ENCODE measurements around the gene FBXO15. TPM values are rescaled to one million over a fixed set of nuclear protein-coding genes. Genes with fewer than 3 reads are reported as not detected.

Gene FBXO15
- total RNA-seq, 1 donor from 2014 or later: 0.76 TPM

GRCh38 chr18:74081966-74082741 is 65.5 kb downstream of the FBXO15 start:
- Mint-ChIP-seq H3K4me3 (ENCODE audit: unreplicated experiment) (peak overlapping the region; percentile 28), H3K4me1 (ENCODE audit: low read depth, unreplicated experiment) (peaks cover 10% of the 10 kb centered on the region), H3K27me3 (ENCODE audit: unreplicated experiment) (peaks cover 1% of the 10 kb centered on the region), H3K9me3 (ENCODE audit: unreplicated experiment) (no peaks in the 10 kb centered on the region), H3K36me3 (ENCODE audit: unreplicated experiment) (no peaks in the 10 kb centered on the region), H3K27ac (ENCODE audit: unreplicated experiment) (peak overlapping the region; percentile 50)
- peak; percentile 60 for DNase-seq
- TF ChIP-seq CTCF (IDR thresholded peaks at IDR 0.05; ENCODE audit: partially characterized antibody, unreplicated experiment): no peak

DNA sequence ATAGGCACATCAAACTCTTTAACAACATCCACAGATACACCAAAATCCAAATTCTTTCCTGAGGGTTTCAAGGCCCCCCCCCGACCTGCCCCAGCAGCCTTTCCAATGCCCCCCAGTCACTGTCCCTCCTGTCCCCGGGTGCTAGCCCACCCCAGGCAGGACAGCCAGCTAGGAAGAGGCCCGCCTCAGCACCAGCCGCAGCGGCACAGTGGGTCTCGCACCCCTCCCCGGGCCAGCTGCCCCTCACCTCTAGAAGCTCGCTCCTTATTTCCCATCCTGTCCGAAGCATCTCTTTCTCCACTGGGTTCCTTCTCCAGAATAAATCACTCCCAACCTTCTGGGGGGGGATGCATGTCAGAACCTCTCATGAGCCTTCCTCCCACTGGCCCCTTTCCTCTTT is 69.4 kb downstream of the FBXO15 start:
- no peak for TF ChIP-seq CTCF (IDR thresholded peaks at IDR 0.05; ENCODE audit: partially characterized antibody, unreplicated experiment)
- H3K4me3 Mint-ChIP-seq (ENCODE audit: unreplicated experiment): no peak overlapping the region
- H3K9me3 Mint-ChIP-seq (ENCODE audit: unreplicated experiment): no peaks in the 10 kb centered on the region
- H3K27ac Mint-ChIP-seq (ENCODE audit: unreplicated experiment): no peak overlapping the region
- H3K27me3 Mint-ChIP-seq (ENCODE audit: unreplicated experiment): no peaks in the 10 kb centered on the region
- DNase-seq: no peak
- H3K4me1 Mint-ChIP-seq (ENCODE audit: low read depth, unreplicated experiment): peaks cover 5% of the 10 kb centered on the region
- H3K36me3 Mint-ChIP-seq (ENCODE audit: unreplicated experiment): no peaks in the 10 kb centered on the region

DNA sequence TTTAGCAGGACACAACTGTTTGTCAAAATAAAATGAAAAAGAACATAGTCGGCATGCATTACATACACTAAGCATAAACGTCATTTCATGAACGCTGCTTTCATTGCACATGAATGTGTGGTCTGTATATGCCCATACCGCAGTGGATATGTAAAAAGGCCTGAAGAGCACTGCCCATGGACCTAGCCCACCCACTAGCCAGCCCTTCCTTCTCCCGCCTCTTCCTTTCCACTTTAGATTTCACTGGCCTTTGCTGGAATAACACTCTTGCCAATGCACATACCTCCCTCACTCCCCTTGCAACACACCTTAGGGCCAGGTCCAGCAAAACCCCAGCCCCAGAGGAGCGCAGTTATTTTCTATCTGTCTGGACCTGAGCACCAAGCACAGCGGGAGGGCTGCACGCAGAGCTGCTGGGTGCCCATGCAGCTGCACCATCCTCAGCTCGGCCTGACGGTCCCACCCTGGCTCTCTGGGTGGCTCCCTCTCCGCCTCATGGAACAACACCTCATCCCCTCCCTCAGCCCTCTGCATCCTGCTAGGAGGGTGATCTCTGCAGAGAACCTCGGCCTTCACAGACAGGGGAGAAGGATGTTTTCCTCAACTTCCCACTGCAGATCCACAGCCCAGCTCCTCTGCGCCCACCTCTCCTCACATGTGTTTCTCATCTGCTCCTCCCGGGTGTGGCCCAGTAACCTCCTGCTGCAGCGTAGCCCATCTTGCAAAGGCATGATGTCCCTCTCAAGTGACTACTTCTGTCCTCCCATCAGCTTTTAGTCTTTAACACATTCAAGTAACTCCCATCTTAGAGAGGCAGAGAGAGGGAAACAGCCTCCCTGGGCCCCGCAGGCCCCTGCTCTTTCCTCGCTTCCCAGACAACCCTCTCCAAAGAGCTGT is 72.7 kb downstream of the FBXO15 start:
- Mint-ChIP-seq H3K27me3 (ENCODE audit: unreplicated experiment) (peaks cover 3% of the 10 kb centered on the region), H3K4me1 (ENCODE audit: low read depth, unreplicated experiment) (no peaks in the 10 kb centered on the region), H3K9me3 (ENCODE audit: unreplicated experiment) (no peaks in the 10 kb centered on the region), H3K27ac (ENCODE audit: unreplicated experiment) (no peak overlapping the region), H3K36me3 (ENCODE audit: unreplicated experiment) (no peaks in the 10 kb centered on the region), H3K4me3 (ENCODE audit: unreplicated experiment) (no peak overlapping the region)
- no peak for DNase-seq
- TF ChIP-seq CTCF (IDR thresholded peaks at IDR 0.05; ENCODE audit: partially characterized antibody, unreplicated experiment): no peak

GRCh38 chr18:74073957-74074667 is 73.5 kb downstream of the FBXO15 start:
- Mint-ChIP-seq H3K4me3 (ENCODE audit: unreplicated experiment) (no peak overlapping the region), H3K4me1 (ENCODE audit: low read depth, unreplicated experiment) (no peaks in the 10 kb centered on the region), H3K9me3 (ENCODE audit: unreplicated experiment) (no peaks in the 10 kb centered on the region), H3K27ac (ENCODE audit: unreplicated experiment) (no peak overlapping the region), H3K36me3 (ENCODE audit: unreplicated experiment) (no peaks in the 10 kb centered on the region), H3K27me3 (ENCODE audit: unreplicated experiment) (peaks cover 3% of the 10 kb centered on the region)
- DNase-seq: no peak
- no peak for TF ChIP-seq CTCF (IDR thresholded peaks at IDR 0.05; ENCODE audit: partially characterized antibody, unreplicated experiment)

All from glutamatergic neuron (in vitro differentiated cells).